ENCODE data around the gene VCL.
"Not testable (repeated sequence)": the region's sequence is repeated elsewhere in the genome, so short reads cannot be mapped to it uniquely, and the experiment has no call there.

VCL gene

GRCh38 chr10:74140553-74140952, 142.6 kb downstream of the VCL start:
- Histone ChIP-seq H3K4me3 (ENCODE audit: low read depth, low read length) (no peak overlapping the region), H3K27ac (no peak overlapping the region), H3K27me3 (replicated peaks) (no peaks in the 10 kb centered on the region), H3K36me3 (replicated peaks) (peaks cover 16% of the 10 kb centered on the region)
- no peak for TF ChIP-seq CTCF (IDR thresholded peaks at IDR 0.05; ENCODE audit: low read depth, low read length, missing control alignments)
- no peak for DNase-seq
- in situ Hi-C loops (cut with HindIII; ENCODE audit: low pct_ligation_motif_present, low sequenced_read_pairs), result no loop called here

- Histone ChIP-seq H3K4me3 (ENCODE audit: low read depth, low read length) (no peak overlapping the region), H3K27me3 (replicated peaks) (no peaks in the 10 kb centered on the region), H3K36me3 (replicated peaks) (no peaks in the 10 kb centered on the region), H3K27ac (no peak overlapping the region)
- no peak for TF ChIP-seq CTCF (IDR thresholded peaks at IDR 0.05; ENCODE audit: low read depth, low read length, missing control alignments)
- peak; percentile 55 for DNase-seq
- in situ Hi-C loops (cut with HindIII; ENCODE audit: low pct_ligation_motif_present, low sequenced_read_pairs), result no loop called here
Measured at GRCh38 chr10:74145133-74145532, 147.2 kb downstream of the VCL start.

GRCh38 chr10:74146980-74147379, 149.1 kb downstream of the VCL start:
- in situ Hi-C loops (cut with HindIII; ENCODE audit: low pct_ligation_motif_present, low sequenced_read_pairs); H3K27ac ChIP-seq; H3K27me3 ChIP-seq (replicated peaks); H3K36me3 ChIP-seq (replicated peaks); DNase-seq; H3K4me3 ChIP-seq (ENCODE audit: low read depth, low read length): not testable (repeated sequence)

- no peaks in the 10 kb centered on the region for H3K36me3 ChIP-seq (replicated peaks)
- no peaks in the 10 kb centered on the region for H3K27me3 ChIP-seq (replicated peaks)
- peak within 1 kb of the TSS; percentile 97 for H3K4me3 ChIP-seq (ENCODE audit: low read depth, low read length)
- DNase-seq, result no peak
- no peak for TF ChIP-seq CTCF (IDR thresholded peaks at IDR 0.05; ENCODE audit: low read depth, low read length, missing control alignments)
- in situ Hi-C loops (cut with HindIII; ENCODE audit: low pct_ligation_motif_present, low sequenced_read_pairs), result no loop called here
- H3K27ac ChIP-seq, result peak within 1 kb of the TSS; percentile 98
Measured at GRCh38 chr10:74150204-74150989, 152.5 kb downstream of the VCL start, which contains the start of gene AP3M1. AP3M1 (minus strand) TSS chr10:74150828; CDS start chr10:74138379, 12,449 bp downstream.

GRCh38 chr10:74150990-74151878, 153.3 kb downstream of the VCL start, which contains the start of gene ADK:
ADK (plus strand) TSS chr10:74151221; CDS start chr10:74151279, 58 bp downstream.
- no peaks in the 10 kb centered on the region for H3K36me3 ChIP-seq (replicated peaks)
- DNase-seq, result peak; percentile 98
- H3K4me3 ChIP-seq (ENCODE audit: low read depth, low read length), result peak within 1 kb of the TSS; percentile 97
- H3K27ac ChIP-seq, result peak within 1 kb of the TSS; percentile 98
- TF ChIP-seq CTCF (IDR thresholded peaks at IDR 0.05; ENCODE audit: low read depth, low read length, missing control alignments), result peak; percentile 30
- no peaks in the 10 kb centered on the region for H3K27me3 ChIP-seq (replicated peaks)
- in situ Hi-C loops (cut with HindIII; ENCODE audit: low pct_ligation_motif_present, low sequenced_read_pairs), result no loop called here
